GM18867 (cell line): ENCODE measurements around the gene PHPT1.
"Not testable (repeated sequence)": the region's sequence is repeated elsewhere in the genome, so short reads cannot be mapped to it uniquely, and the experiment has no call there.

Source experiments
- ATAC-seq: cut with Tn5 transposase; IDR thresholded peaks from one replicate; pipeline ENCODE4 v1.9.1; 2021; ENCODE audit warnings: mild to moderate bottlenecking, moderate library complexity; ENCODE audit not compliant: unreplicated experiment

PHPT1 gene

DNA sequence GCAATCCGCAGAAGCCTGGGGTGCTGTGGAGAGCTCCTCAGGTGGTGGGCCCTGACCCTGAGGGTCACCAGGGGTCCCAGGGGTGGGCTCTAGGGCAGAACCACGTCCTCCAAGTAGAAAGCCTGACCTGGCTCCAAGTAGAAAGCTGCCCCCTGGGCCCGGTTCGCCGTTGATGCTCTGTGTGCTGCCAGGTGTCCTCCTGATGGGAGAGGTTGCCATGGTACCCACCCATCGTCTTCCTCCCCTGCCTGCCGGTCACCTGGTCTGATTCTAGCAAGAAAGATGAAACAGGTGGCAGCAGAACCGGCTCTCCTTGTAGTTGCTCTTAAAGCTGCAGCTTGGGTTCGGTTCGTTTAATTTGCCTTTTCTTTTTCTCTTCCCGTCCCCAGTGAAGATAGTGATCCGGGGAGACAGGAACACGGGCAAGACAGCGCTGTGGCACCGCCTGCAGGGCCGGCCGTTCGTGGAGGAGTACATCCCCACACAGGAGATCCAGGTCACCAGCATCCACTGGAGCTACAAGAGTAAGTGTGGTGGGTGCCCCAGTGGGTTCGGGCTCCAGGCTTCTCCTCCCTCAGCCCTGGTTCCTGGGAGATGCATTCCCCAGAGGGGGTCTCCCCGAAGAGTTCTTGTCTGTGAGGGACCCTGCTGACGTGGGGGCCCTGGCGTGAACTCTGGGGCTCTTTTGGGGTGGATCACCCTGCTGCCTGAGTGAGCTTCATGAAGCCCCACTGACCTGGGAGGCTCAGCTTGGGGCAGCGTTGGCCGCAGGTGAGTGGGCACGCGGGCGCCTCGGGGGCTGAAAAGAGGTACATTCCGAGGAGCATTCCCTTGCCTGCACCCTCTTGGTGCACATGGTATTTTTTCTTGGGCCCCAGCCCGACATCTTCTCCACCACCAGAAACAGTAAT, 25.8 kb upstream of the PHPT1 start:
- ATAC-seq: no peak

DNA sequence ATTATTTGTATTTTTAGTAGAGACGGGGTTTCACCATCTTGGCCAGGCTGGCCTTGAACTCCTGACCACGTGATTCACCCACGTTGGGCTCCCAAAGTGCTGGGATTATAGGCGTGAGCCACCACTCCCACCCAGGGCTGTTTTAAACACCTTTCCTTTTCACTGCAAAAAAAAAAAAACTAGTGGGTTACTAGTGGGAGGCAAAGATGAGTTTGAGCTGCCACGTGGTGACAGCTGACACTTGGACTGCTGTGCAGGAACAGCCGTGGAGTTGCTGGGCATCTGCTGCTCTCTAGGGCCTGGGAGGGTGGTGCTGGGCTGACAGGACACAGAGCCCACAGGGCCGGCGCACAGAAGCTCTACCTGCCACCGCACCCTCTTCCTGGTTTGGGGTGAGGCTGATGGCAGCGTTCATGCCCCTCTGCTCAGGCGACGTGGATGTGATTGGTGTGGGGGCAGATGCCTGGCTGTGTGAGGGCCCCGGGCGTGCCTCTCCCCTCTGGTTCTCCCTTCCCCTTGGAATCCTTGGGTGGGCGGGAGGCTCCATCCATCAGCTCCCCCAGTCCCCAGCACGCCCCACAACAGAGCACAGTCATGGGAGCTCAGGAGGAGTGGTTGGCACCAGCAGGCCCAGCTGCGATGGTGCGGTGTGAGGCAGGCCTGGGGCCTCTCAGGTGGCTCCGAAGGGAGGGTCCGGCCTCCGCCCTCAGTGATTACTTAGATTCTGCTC, 24.5 kb upstream of the PHPT1 start:
- ATAC-seq: no peak

DNA sequence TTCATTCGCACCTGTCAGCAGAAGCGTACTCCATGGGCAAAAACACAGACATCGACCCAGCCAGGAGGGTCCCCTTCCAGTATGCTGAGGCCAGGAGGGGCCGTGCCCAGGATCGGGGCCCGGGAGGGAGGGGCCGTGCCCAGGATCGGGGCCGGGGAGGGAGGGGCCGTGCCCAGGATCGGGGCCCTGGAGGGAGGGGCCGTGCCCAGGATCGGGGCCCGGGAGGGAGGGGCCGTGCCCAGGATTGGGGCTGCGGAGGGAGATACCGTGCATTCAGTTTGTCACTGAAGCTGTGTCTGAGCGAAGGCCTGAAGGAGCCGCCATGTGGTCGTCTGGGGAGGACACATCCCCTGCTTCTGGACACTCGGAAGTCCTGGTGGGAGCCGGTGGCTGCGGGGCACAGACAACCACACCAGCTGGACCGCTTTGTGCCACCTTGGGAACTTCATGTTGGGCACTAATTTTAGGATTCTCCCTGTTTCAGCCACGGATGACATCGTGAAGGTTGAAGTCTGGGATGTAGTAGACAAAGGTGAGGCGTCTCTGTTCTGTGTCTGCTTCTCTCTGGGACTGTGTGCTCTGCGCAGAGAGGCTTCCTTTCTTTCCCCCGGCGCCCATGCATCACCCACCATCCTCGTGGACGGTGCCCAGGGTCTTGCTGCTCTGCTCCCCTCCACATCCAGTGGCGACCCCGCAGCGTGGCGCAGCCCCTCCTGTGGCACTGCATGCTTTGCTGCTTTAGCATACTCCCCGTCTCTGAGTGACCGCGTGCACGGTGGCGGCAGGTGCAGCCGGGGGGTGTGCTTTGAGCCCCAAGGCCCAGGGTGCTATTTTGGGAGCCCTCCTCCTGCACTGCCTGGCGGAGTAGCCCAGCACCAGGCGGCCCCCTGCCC, 23.7 kb upstream of the PHPT1 start:
- no peak for ATAC-seq

DNA sequence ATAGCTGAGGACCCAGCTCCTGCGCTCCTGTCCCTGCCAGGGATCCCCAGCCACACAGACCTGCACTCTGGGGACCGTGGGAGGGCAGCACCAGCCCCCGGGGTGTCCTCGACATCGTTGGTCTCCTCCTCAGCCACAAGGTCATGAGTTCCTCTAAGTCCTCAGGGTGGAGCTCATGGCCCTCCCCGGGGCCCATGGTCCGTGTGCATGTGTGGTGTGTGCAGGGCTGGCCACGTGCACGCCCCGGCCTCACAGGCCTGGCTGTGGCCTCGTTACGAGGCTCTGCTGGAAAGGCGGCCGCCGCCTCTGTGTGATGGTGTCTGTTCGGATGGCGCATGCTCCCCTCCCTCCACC, 23.0 kb upstream of the PHPT1 start:
- no peak for ATAC-seq

DNA sequence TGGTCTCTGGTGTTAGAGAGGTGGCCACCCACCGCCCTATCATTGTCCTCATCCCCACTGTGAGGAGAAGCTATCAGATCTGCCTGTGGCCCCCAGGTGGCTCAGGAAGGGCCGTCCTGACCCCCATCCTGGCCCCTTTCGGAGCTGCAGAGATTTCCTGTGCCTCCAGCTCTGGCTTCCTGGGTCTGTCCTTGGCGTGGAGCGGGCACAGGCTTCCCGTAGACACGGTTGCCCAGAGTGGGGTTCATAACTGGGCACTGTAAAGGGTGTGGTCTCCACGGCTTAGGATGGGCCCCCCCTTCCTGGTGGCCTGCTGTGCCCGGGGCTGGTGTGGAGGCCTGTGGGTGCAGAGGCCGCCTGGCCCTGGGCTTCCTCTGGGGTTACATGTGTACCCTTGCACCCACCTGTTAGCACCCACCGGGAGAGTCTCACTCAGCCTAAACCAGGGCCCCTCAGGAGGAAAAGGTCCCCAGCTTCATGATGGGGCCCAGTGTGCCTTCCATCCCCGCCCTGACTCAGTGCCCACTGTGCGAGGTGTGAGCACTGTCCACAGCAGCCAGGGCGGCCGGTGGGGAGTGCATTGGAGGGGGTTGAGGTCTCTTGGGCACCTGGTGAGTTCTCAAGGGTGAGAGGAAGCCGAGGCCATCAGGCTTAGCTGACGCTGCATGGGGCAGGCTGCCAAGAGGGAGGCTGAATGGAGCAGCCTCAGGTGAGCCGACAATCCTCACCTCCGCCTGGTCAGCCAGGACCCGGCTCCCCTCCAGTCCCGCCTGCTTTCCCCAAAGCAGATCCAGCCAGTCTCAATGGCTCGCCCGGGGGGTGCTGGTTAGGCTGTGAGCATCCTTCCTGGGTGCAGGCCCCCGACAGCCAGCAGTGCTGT, 22.3 kb upstream of the PHPT1 start:
- ATAC-seq: no peak

DNA sequence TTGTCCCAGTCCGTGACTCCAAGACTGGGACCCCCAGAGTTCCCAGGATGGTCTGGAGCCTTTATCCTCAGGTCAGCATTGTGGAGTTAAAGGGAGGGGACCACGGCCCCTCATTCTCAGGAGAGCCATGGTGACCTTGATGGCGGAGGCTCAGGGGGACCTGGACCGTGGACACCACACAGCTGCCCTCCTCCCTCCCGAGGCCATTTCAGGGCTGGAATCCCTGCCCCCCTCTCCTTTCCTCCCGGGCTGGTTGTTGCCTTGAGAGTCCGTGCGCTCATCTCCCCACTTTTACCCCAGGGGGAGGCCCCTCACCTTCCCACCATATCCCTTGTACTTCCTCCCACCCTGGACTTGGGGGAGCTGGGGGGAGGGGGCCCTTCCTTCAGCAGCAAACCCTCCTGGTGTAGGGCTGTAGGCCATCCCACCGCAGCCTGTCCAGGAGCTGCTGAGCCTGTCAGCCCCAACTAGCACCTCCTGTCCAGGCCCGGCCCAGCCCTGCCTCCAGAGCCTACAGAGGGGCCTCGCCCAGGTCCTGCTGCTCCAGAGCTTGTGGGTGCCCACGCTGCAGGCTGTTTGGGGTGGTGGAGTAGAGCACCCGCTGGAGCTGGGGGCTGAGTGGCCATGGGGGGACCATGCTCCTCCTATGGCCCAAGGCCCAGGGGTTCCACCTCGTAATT, 21.3 kb upstream of the PHPT1 start:
- no peak for ATAC-seq

DNA sequence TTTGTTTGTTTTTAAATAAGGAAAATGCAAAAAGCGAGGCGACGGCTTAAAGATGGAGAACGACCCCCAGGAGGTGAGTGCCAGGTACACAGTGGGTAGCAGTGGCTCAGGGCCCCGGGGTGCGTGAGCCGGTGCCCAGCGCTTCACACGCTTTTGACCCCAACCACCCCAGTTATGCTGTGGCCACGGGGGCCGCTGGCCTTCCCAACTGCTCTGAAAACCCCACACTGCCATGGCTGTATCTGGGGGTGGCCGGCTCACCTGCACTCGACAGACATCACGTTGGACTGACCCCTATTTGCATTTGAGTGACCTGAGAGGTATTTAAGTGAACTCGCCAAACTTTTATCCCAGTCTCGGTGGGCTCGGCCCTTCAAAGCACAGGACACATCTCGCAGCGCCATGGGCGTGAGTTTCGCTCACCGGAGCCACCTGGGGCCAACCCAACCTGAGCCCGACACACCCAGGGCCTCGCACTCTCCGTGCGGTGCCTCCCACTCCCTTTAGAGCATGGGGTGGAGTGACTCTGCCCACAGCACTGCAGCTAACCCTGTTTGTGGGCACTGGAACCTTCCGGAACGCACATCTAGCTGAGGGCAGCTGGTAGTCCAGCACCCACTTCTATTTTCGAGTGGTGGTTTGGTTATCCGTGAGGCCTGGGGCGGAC, 20.6 kb upstream of the PHPT1 start:
- ATAC-seq: no peak

DNA sequence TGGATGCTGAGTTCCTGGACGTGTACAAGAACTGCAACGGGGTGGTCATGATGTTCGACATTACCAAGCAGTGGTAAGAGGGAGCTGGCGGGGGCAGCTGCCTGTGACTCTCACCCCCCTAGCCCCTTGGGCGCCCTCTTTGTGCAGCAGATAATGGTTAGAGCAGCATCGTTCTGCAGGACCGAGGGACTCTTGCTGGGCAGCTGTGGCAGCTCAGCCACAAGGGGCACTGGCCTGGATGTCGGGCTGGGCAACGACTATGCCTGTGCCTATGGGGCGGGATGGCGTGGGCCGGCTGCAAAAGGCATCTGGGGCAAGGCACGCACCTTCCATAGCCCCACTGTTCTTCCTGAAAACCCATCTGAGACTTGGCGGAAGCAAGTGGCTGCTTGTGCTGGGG, 19.8 kb upstream of the PHPT1 start:
- ATAC-seq: no peak

DNA sequence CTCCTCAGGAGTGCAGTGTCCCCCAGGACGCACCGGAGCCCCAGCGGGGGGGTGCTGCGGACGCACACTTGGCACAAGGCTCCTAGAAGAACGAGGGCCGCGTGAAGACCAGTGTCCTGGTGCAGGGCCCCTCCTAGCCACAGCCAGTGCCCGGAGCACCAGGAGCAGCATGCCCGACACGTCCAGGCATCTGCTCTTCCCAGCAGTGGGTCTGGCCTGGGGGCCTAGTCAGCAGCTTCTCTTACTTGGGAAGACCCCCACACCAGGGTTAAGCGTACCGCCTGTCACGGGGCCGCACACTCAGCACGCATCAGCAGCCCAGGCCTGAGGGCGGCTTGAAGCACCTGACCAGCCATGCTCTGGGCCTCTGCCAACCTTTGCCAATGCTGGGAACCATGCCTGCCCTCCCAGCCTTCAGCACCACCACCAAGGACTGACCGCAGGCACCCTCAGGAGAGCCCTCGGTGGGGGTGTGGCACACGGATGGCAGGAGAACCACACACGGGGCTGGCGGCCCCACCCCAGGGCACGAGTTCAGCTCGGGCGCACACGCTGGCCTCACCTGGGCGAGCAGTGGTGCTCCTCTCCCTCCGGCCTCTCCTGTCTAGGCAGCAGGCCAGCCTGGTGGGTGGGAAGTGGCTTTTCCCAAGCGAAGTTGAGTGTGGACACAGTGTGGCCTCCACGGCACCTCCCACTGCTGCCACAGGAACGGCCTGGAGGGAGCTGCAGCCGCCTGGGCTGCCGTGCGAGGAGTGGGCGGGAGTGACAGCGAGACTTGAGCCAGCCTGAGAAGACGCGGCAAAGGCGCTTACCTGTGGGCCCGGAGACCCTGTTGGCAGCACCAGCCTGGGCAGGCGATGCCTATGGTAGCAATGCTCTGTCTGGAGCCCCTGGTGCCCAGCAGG, 19.0 kb upstream of the PHPT1 start:
- no peak for ATAC-seq

DNA sequence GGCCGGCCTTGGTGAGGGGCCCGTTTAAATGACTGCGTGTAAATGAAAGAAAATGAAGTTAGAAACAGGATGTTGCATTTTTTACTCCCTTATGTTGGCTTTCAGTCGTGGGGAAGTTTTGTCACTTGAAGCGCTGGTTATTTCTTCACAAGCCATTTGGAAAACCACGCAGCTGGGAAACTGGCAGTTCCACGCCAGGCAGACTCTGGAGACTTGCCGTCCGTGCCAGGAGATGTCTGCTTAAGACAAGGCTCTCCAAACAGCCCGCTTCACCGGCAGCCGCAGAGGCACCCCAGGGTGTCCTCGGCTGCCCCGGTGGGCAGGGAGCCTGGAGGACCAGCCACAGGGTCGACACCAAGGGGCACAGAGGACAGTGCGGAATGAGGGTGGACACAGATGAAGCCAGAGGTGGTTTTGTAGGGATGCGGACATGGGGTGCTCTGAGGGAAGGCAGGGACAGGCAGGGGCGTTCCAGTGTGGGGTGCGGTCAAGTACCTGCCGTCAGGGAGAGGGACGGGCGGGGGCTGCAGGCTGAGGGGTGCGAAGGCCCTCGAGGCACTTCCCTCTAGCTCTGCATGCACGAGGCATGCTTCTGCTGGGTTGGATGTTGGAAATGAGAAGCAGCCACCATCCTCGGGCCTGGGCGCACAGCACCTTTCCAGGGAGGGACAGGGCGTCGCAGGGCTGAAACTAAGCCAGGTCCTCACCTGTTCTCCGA, 18.0 kb upstream of the PHPT1 start:
- ATAC-seq: no peak

DNA sequence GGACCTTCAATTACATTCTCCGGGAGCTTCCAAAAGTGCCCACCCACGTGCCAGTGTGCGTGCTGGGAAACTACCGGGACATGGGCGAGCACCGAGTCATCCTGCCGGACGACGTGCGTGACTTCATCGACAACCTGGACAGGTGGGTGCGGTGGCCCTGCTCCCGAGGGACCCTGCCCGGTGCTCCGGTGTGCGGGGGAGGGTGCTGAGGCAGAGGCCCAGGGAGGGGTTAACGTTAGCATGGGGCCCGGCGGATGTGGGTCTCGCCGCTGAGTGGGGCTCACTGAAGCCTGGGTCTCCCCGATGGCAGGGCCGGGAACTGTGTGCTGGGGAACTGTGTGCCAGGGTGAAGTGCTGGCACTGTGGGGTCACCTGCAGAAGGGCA, 17.5 kb upstream of the PHPT1 start:
- ATAC-seq: no peak

DNA sequence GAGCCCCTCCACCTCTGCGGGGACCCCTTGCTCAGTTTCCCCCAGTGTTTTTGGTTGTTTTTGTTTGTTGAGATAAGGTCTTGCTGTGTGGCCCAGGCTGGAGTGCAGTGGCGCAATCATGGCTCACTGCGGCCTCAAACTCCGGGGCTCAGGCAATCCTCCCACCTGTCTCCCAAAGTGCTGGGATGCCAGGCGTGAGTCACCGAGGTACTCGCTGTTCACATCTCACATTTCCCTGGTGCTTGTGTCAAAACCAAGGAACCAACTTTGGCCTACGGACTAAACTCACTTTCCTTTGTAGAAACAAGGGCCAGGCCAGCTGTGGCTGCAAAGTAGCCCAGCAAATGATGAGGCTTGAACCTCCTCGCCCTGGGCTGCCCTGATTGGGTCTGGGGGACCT, 16.6 kb upstream of the PHPT1 start:
- no peak for ATAC-seq

DNA sequence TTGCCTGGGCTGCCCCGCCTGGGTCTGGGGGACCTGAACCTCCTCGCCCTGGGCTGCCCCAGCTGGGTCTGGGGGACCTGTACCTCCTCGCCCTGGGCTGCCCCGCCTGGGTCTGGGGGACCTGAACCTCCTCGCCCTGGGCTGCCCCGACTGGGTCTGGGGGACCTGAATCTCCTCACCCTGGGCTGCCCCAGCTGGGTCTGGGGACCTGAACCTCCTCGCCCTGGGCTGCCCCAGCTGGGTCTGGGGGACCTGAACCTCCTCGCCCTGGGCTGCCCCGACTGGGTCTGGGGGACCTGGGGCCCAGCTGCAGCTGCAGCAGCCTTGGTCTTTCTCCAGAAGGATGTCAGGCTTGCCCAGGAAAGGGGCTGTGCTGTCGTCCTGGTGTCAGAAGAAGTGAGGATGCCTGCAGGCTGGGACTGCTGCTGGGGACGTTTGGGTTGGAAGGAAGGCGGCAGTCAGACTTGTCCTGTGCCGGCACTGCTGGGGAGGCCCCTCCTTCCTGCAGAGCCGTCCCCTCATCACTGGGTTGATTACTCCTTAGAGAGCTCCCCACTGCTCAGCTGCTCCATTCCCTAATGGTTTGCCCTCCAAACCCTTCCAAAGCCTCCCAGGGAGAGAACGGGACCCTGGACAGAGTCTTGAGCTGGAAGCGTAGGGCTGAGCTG, 15.7 kb upstream of the PHPT1 start:
- ATAC-seq: not testable (repeated sequence)

DNA sequence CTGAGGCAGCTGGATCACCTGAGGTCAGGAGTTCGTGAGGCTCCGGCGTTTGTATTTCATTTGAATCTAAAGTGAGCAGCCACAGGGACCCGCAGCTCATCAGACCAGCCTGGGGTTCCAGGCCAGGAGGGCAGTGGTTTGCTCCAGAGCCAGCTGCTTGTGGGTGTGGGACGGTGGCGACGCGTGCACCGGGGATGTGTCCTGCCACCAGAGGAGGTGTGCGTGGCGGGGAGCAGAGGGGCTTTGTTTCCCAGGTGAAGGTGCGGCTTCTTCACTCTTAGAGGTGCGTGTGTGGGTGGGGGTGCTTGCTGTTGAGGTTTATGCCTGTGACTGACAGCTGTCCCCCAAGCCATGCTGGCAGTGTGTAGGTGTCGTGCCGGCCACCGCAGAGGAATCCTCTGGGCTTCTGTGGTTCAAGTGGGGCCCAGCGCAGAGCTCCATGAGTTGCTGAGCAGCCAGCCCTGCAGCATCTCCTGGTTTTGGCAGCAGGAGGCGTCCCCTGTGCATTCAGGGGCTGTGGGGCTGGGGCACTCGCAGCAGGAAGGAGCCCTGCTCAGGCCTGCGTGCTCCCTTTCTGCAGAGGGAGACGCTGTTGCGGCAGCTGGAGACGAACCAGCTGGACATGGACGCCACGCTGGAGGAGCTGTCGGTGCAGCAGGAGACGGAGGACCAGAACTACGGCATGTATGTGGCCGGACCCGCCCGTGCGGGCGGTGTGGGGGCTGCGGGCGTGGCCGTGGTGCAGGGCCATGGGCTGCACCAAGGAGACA, 13.9 kb upstream of the PHPT1 start:
- no peak for ATAC-seq

DNA sequence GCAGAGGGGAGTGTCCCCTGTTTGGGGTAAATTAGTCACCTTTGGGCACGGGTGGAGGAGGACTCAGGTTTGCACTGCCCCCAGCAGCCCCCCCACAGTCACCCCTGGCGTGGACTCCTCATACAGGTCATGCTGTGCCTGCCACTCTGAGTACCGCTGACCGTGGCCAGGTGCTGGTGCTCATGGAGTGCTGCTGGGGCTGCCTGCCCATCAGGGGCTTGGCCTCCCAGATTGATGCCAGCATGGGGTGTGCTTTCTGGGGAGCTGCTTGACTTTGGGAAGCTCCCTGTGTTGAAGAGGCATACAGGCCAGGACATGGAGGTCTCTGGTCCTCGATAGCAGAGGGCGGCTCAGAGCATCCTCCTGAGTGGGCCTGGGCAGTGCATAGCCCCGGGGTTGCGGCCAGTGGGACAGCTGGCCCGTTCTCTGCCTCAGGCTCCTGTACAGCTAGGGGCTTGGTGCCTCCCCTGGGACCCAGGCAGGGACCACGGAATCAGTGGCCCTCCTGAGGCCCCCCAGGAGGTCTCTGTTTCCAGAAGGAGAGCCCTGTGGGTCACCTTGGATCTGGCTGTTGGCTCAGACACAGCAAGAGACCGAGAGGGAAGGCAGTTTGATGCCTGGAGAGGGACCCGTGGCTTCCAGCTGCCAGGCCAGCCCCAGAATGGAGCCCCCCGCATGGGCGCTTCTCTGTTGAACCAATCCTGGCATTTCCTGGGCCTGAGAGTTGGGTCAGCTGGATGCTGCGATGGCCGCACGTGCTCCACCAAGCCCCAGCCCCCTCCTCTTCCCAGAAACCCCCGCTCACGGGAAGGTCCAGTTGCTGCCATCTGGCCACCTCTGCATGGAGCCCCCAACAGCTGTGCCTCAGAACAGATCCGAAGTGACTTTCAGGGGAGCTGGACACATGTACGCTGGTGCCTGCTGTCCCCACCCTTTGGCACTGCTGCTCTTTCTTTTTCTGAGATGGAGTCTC, 13.0 kb upstream of the PHPT1 start:
- no peak for ATAC-seq
